Lung (tissue), 16 donors: Measurements from ENCODE around the gene KLK6. TPM values are rescaled to one million over a fixed set of nuclear protein-coding genes. Genes with fewer than 3 reads are reported as not detected.
A peak's percentile ranks its signal among the peaks of the same experiment; 100 is the strongest.

Experiments used
- ATAC-seq: fragments of 200-7000 bp; cut with Tn5 transposase; one replicate; pipeline ENCODE4 v1.9.1; 2020; ENCODE audit warnings: moderate number of reproducible peaks; ENCODE audit not compliant: insufficient read depth, low FRiP score
- DNase-seq, 3 donors: peaks; one replicate each; pipeline ENCODE4 v3.0.0-alpha.2; 2013 to 2017
- H3K27ac ChIP-seq, 2 donors: one replicate each; pipeline ENCODE4 v1.5.1; 2013; ENCODE audit warnings: mild to moderate bottlenecking in 2 of 2, moderate library complexity in 2 of 2, control low read depth in 1 of 2, inconsistent platforms in 1 of 2, low read depth in 1 of 2, low read length in 1 of 2
- H3K27me3 ChIP-seq, 3 donors: one replicate each; pipeline ENCODE4 v1.5.1; 2013; ENCODE audit warnings: low read length in 2 of 3; ENCODE audit not compliant: control insufficient read depth in 3 of 3, insufficient read depth in 3 of 3
- H3K36me3 ChIP-seq, 4 donors: one replicate each; pipeline ENCODE4 v1.5.1; 2013; ENCODE audit warnings: low read length in 4 of 4, mild to moderate bottlenecking in 1 of 4, moderate library complexity in 1 of 4; ENCODE audit not compliant: control insufficient read depth in 4 of 4, insufficient read depth in 4 of 4
- H3K4me1 ChIP-seq, 5 donors: one replicate each; pipeline ENCODE4 v1.5.1; 2013; ENCODE audit warnings: low read length in 5 of 5, mild to moderate bottlenecking in 2 of 5, moderate library complexity in 1 of 5; ENCODE audit not compliant: control insufficient read depth in 5 of 5, insufficient read depth in 5 of 5
- H3K4me3 ChIP-seq: one replicate; pipeline ENCODE4 v1.5.1; 2013; ENCODE audit warnings: mild to moderate bottlenecking, control low read depth, moderate library complexity
- H3K9ac ChIP-seq, 2 donors: one replicate each; pipeline ENCODE4 v1.5.1; 2013; ENCODE audit warnings: low read length in 2 of 2, control low read depth in 1 of 2; ENCODE audit not compliant: insufficient read depth in 1 of 2
- H3K9me3 ChIP-seq, 4 donors: one replicate each; pipeline ENCODE4 v1.5.1; 2013; ENCODE audit warnings: low read length in 3 of 4, mild to moderate bottlenecking in 1 of 4, moderate library complexity in 1 of 4; ENCODE audit not compliant: control insufficient read depth in 4 of 4, insufficient read depth in 3 of 4
- CTCF ChIP-seq: IDR thresholded peaks from 2 replicates; pipeline ENCODE4 v1.5.1; 2012; ENCODE audit warnings: mild to moderate bottlenecking; ENCODE audit errors: control extremely low read depth, extremely low read depth
- WGBS, 2 donors: extraction: QIAGEN DNeasy Blood & Tissue Kit; methylation state at CpG; one replicate each; pipeline ENCODE4 v1.1.7; 2013; 5-methylcytosine and 5-hydroxymethylcytosine counted together
- long read RNA-seq, 5 donors: transcript quantifications; one replicate each; lab custom pipeline, GENCODE V29; 2026
- polyA plus RNA-seq, 2 donors: library from polyadenylated mRNA; stranded (reverse); fragments of 200-250 nt; gene quantifications; one replicate each; pipeline ENCODE4 v1.2.1, GENCODE V29; 2013
- total RNA-seq, 2 donors: library from RNA; depleted of rRNA in 1 of 2; stranded (reverse); fragments of >200 nt in 1 of 2; gene quantifications; one replicate each; pipeline ENCODE4 v1.2.1, GENCODE V29; 2014 to 2021
- donor health status: control.
- donor health status: control.
- donor health status: Bipolar disorder and iron deficiency.
- donor health status: healthy.
- donor health status: DM: yes; HTN: yes; CAD: no.

Gene KLK6
- total RNA-seq (not detected), polyA plus RNA-seq (not detected)
- long read RNA-seq, donor 1: 0 reads
- long read RNA-seq, donor 2: 0 reads
- long read RNA-seq, donor 3: 0 reads
- long read RNA-seq, donor 4: 0 reads
- long read RNA-seq, donor 5: 0 reads

- H3K4me1 ChIP-seq: no peaks in the 10 kb centered on the region
- no peak for TF ChIP-seq CTCF
- no peaks in the 10 kb centered on the region for H3K27me3 ChIP-seq
- H3K27ac ChIP-seq: no peak within 1 kb of the TSS
- WGBS, 2 donors: 73 to 85% methylated on average over 19 of the region's 19 CpGs
- H3K4me3 ChIP-seq: no peak within 1 kb of the TSS
- H3K9me3 ChIP-seq: no peaks in the 10 kb centered on the region
- no peak for DNase-seq
- no peaks in the 10 kb centered on the region for H3K36me3 ChIP-seq
- no peak within 1 kb of the TSS for H3K9ac ChIP-seq
- ATAC-seq: no peak
These were observed at the start of gene KLK6 for GRCh38 chr19:50969413-50969760. KLK6 (minus strand) TSS chr19:50969591; CDS start chr19:50968104, 1,487 bp downstream.

GRCh38 chr19:51018745-51019543 is 49.6 kb upstream of the KLK6 start:
- Histone ChIP-seq H3K4me3 (no peak overlapping the region), H3K4me1 (peaks cover 0 to 10% (median 0%) of the 10 kb centered on the region in 5 donors), H3K27ac (no peak overlapping the region), H3K9ac (no peak overlapping the region), H3K27me3 (peaks cover 2 to 41% (median 36%) of the 10 kb centered on the region in 3 donors), H3K36me3 (no peaks in the 10 kb centered on the region), H3K9me3 (peaks cover 0 to 6% (median 0%) of the 10 kb centered on the region in 4 donors)
- DNase-seq (peak; percentile 11 to 44 (median 11)), ATAC-seq (peak; percentile 49)
- TF ChIP-seq CTCF: no peak
- WGBS, 2 donors: 1 to 3% methylated on average over 64 to 68 of the region's 68 CpGs

GRCh38 chr19:51016798-51017683 is 47.6 kb upstream of the KLK6 start:
- Histone ChIP-seq H3K36me3 (no peaks in the 10 kb centered on the region), H3K4me3 (no peak overlapping the region), H3K9me3 (peaks cover 0 to 3% (median 0%) of the 10 kb centered on the region in 4 donors), H3K27me3 (peaks cover 2 to 53% (median 36%) of the 10 kb centered on the region in 3 donors), H3K9ac (no peak overlapping the region), H3K27ac (no peak overlapping the region), H3K4me1 (peaks cover 0 to 10% (median 0%) of the 10 kb centered on the region in 5 donors)
- no peak for TF ChIP-seq CTCF
- 2% methylated on average over 67 to 68 of the region's 68 CpGs for WGBS, 2 donors
- DNase-seq (peak; percentile 37 to 48 (median 43)), ATAC-seq (peak; percentile 38)
